Measurements from ENCODE around the gene SRRM2. TPM values are rescaled to one million over a fixed set of nuclear protein-coding genes. Genes with fewer than 3 reads are reported as not detected.
A peak's percentile ranks its signal among the peaks of the same experiment; 100 is the strongest.
"Not testable (repeated sequence)": the region's sequence is repeated elsewhere in the genome, so short reads cannot be mapped to it uniquely, and the experiment has no call there.

Gene SRRM2
- polyA plus RNA-seq, 2 donors = 317 to 886 TPM

DNA sequence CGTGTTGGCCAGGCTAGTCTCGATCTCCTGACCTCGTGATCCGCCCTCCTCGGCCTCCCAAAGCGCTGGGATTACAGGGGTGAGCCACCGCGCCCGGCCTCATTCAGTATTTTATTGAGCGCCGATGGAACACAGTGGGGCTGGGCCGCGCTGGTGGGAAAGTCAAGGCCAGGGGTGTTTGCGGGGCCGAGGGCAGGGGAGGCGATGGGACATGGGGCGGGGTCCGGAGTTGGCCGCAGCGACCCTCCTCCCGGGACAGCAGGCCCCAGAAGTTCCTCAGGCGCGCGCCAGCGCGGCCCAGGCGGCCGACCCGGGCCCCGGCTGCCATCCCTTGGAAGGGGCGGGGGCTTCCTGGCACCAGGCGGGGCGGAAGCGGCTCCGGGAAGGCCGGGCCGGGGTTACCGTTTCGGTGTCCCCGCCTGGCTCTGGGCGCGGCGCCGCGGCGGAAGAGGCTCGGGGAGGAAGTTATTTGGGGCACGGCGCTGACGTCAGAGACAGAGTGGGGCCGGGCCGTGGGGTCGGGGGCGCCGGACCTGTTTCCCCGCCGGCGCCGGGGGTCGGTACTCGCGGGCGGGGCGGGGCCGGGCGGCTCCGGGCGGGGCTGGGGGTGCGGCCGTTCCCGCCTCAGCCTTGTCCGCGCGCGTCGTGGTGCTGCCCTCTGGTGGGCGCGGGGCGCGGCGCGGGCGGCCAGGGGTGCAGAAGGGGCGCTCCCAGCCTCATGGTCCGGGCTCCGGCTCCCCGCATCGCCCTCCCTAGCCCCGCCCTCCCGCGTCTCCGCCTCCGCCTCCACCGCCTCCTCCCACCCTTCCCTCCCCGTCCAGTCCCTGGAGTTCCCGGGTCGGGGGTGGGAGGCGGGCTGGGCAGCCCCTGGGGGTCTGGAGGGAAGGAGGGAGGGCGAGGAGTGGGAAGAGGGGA is 31.5 kb upstream of the SRRM2 start:
- H3K4me3 ChIP-seq (ENCODE audit: low read depth in 1 of 2, low read length in 2 of 2) = peak overlapping the region; percentile 54 to 65
- H3K9me3 ChIP-seq (ENCODE audit: control insufficient read depth in 2 of 2, insufficient read depth in 1 of 2, low read depth in 1 of 2, low read length in 1 of 2) = no peaks in the 10 kb centered on the region
- no peaks in the 10 kb centered on the region for H3K27me3 ChIP-seq (ENCODE audit: control insufficient read depth in 1 of 2, insufficient read depth in 2 of 2, low read length in 2 of 2)
- H3K36me3 ChIP-seq (ENCODE audit: control insufficient read depth in 2 of 2, insufficient read depth in 2 of 2, low read length in 1 of 2) = peaks cover 0 to 4% of the 10 kb centered on the region in 2 donors
- WGBS, 2 donors = 1 to 3% methylated on average over 47 to 99 of the region's 99 CpGs
- H3K4me1 ChIP-seq (ENCODE audit: control insufficient read depth in 2 of 2, insufficient read depth in 2 of 2, low read length in 1 of 2) = peaks cover 0 to 8% of the 10 kb centered on the region in 2 donors
- H3K27ac ChIP-seq (ENCODE audit: low read depth in 2 of 2, low read length in 1 of 2) = peak overlapping the region; percentile 90 to 93

DNA sequence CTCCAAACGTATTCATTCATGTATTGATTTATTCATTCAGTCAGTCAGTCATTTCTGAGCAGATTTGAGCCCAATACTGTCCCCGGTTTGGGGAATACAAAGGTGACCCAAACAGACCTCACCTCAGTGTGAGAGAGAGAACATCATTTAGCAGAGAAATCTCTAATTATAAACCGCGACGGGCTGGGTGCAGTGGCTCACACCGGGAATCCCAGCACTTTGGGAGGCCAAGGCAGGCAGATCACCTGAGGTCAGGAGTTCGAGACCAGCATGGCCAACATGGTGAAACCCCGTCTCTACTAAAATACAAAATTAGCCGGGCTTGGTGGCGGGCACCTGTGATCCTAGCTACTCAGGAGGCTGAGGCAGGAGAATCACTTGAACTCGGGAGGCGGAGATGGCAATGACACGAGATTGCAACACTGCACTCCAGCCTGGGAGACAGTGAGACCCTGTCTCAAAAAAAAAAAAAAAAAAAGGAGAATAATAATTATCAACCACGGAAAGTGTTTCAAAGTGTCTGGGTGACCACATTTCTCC is 30.7 kb upstream of the SRRM2 start:
- not testable (repeated sequence) for H3K36me3 ChIP-seq (ENCODE audit: control insufficient read depth in 2 of 2, insufficient read depth in 2 of 2, low read length in 1 of 2); H3K27me3 ChIP-seq (ENCODE audit: control insufficient read depth in 1 of 2, insufficient read depth in 2 of 2, low read length in 2 of 2); H3K4me1 ChIP-seq (ENCODE audit: control insufficient read depth in 2 of 2, insufficient read depth in 2 of 2, low read length in 1 of 2); H3K9me3 ChIP-seq (ENCODE audit: control insufficient read depth in 2 of 2, insufficient read depth in 1 of 2, low read depth in 1 of 2, low read length in 1 of 2)
- WGBS, 2 donors = 40 to 46% methylated on average over 14 of the region's 14 CpGs
- H3K4me3 ChIP-seq (ENCODE audit: low read depth in 1 of 2, low read length in 2 of 2) = peak overlapping the region; percentile 54 to 65
- H3K27ac ChIP-seq (ENCODE audit: low read depth in 2 of 2, low read length in 1 of 2) = peak overlapping the region; percentile 90 to 93

DNA sequence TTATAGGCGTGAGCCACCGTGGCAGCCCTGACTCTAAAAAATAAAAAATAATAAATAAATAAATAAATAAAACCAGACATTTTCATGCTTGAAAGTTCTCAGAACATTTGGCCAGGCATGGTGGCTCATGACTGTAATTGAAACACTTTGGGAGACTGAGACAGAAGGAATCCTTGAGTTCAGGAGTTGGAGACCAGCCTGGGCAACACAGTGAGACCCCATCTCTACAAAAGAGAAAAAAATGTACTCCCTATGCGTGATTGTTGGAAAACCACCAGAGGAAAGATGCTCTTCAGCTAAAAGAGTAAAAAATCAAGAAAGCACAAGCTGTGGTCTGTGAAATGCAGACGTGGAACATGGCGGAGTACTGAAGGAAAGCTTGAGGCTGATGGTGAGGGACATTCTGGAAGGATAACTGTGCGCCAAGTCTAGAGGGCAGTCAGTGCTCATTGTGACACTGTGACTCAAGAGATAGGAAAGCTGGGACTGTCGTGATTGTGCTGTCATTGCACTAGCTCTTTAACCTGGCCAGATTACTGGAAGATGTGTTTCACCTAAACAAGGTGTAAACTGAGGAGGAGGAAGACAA is 28.3 kb upstream of the SRRM2 start:
- Histone ChIP-seq H3K9me3 (ENCODE audit: control insufficient read depth in 2 of 2, insufficient read depth in 1 of 2, low read depth in 1 of 2, low read length in 1 of 2) (no peaks in the 10 kb centered on the region), H3K36me3 (ENCODE audit: control insufficient read depth in 2 of 2, insufficient read depth in 2 of 2, low read length in 1 of 2) (no peaks in the 10 kb centered on the region), H3K27ac (ENCODE audit: low read depth in 2 of 2, low read length in 1 of 2) (no peak overlapping the region), H3K4me3 (ENCODE audit: low read depth in 1 of 2, low read length in 2 of 2) (no peak overlapping the region), H3K4me1 (ENCODE audit: control insufficient read depth in 2 of 2, insufficient read depth in 2 of 2, low read length in 1 of 2) (peaks cover 0 to 8% of the 10 kb centered on the region in 2 donors), H3K27me3 (ENCODE audit: control insufficient read depth in 1 of 2, insufficient read depth in 2 of 2, low read length in 2 of 2) (no peaks in the 10 kb centered on the region)
- 79 to 85% methylated on average over 7 of the region's 7 CpGs for WGBS, 2 donors

DNA sequence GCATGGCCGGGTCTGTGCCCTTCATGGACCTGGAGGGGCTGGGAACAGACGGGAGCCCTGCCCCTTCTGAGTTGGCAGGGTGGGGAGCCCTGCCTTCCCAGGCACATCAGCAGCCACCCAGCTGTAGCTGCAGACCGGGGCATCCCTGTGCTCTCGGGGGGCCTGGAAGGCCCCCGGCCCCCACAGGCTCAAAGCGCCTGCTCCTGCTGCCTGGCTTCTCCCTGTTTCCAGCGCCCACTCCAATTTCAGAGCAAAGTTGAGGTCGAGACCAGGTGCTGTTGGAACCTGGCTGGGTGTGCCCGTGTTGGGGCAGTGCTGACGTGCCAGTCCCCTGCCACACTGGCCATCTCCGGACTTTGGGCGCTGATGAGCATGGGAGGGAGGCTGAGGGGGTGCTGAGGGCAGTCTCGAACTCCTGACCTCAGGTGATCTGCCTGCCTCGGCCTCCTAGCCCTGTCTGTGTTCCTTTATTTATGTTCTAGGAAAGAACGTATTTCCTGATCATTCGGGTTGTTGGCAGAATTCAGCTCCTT is 27.6 kb upstream of the SRRM2 start:
- no peaks in the 10 kb centered on the region for H3K27me3 ChIP-seq (ENCODE audit: control insufficient read depth in 1 of 2, insufficient read depth in 2 of 2, low read length in 2 of 2)
- peaks cover 0 to 2% of the 10 kb centered on the region in 2 donors for H3K4me1 ChIP-seq (ENCODE audit: control insufficient read depth in 2 of 2, insufficient read depth in 2 of 2, low read length in 1 of 2)
- WGBS, 2 donors = 64 to 71% methylated on average over 13 to 16 of the region's 16 CpGs
- no peaks in the 10 kb centered on the region for H3K9me3 ChIP-seq (ENCODE audit: control insufficient read depth in 2 of 2, insufficient read depth in 1 of 2, low read depth in 1 of 2, low read length in 1 of 2)
- H3K27ac ChIP-seq (ENCODE audit: low read depth in 2 of 2, low read length in 1 of 2) = no peak overlapping the region
- H3K36me3 ChIP-seq (ENCODE audit: control insufficient read depth in 2 of 2, insufficient read depth in 2 of 2, low read length in 1 of 2) = no peaks in the 10 kb centered on the region
- H3K4me3 ChIP-seq (ENCODE audit: low read depth in 1 of 2, low read length in 2 of 2) = no peak overlapping the region

DNA sequence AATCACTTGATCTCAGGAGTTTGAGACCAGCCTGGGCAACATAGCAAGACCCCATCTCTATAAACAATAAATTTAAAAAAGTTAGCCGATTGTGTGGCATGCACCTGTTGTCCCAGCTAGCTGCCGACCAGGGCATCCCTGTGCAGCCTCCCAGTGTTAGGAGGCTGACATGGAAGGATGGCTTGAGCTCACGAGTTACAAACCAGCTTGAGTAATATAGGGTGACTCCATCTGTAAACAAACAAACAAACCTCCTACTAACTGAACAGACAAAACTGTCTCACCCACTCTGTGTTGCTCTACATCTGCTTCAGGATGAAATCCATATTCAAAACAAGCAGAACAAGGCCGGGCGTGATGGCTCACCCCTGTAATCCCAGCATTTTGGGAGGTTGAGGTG is 25.5 kb upstream of the SRRM2 start:
- no peaks in the 10 kb centered on the region for H3K27me3 ChIP-seq (ENCODE audit: control insufficient read depth in 1 of 2, insufficient read depth in 2 of 2, low read length in 2 of 2)
- 75 to 82% methylated on average over 5 of the region's 5 CpGs for WGBS, 2 donors
- H3K36me3 ChIP-seq (ENCODE audit: control insufficient read depth in 2 of 2, insufficient read depth in 2 of 2, low read length in 1 of 2) = no peaks in the 10 kb centered on the region
- no peaks in the 10 kb centered on the region for H3K4me1 ChIP-seq (ENCODE audit: control insufficient read depth in 2 of 2, insufficient read depth in 2 of 2, low read length in 1 of 2)
- no peak overlapping the region for H3K4me3 ChIP-seq (ENCODE audit: low read depth in 1 of 2, low read length in 2 of 2)
- no peak overlapping the region for H3K27ac ChIP-seq (ENCODE audit: low read depth in 2 of 2, low read length in 1 of 2)
- no peaks in the 10 kb centered on the region for H3K9me3 ChIP-seq (ENCODE audit: control insufficient read depth in 2 of 2, insufficient read depth in 1 of 2, low read depth in 1 of 2, low read length in 1 of 2)

DNA sequence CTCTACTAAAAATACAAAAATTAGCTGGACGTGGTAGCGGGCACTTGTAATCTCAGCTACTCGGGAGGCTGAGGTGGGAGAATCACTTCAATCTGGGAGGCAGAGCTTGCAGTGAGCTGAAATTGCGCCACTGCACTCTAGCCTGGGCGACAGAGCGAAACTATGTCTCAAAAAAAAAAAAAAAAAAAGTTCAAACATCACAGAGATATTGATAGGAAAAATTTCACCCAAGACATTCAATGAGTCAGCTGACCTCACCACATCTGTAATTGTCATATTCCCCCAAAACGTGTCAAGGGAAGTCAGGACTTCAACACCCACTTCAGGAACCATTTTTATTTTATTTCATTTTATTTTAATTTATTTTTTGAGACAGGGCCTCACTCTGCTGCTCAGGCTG is 24.4 kb upstream of the SRRM2 start:
- Histone ChIP-seq H3K27ac (ENCODE audit: low read depth in 2 of 2, low read length in 1 of 2) (no peak overlapping the region), H3K4me1 (ENCODE audit: control insufficient read depth in 2 of 2, insufficient read depth in 2 of 2, low read length in 1 of 2) (no peaks in the 10 kb centered on the region), H3K27me3 (ENCODE audit: control insufficient read depth in 1 of 2, insufficient read depth in 2 of 2, low read length in 2 of 2) (no peaks in the 10 kb centered on the region), H3K4me3 (ENCODE audit: low read depth in 1 of 2, low read length in 2 of 2) (no peak overlapping the region), H3K36me3 (ENCODE audit: control insufficient read depth in 2 of 2, insufficient read depth in 2 of 2, low read length in 1 of 2) (no peaks in the 10 kb centered on the region), H3K9me3 (ENCODE audit: control insufficient read depth in 2 of 2, insufficient read depth in 1 of 2, low read depth in 1 of 2, low read length in 1 of 2) (no peaks in the 10 kb centered on the region)
- 86% methylated on average over 7 of the region's 7 CpGs for WGBS, 2 donors

DNA sequence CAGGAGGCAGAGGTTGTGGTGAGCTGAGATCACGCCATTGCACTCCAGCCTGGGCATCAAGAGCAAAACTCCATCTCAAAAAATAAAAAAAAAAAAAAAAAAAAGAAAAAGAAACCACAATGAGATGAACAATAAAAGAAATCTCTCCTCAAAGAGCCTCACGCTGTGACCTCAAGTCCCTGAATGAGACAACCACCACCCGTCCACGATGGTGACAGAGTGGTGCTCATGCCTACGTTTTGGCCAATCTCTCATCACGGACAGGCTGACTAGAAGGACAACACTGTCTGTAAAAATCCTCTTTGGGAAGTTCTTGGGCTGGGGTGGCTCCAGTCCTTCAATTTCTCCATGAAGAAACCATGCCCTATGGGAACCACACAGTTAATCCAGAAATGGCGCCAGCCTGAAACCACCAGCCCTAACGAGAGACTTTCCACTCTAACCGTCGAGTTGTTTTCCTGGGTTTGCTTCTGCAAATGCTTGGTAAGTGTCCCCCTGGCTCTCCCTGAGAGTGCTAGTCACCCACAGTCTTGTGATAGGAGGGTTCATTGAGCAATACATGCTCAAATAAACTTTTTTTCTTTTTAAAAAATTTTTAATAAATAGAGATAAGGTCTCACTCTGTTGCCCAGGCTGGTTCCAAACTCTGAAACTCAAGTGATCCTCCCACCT is 17.5 kb upstream of the SRRM2 start:
- no peaks in the 10 kb centered on the region for H3K36me3 ChIP-seq (ENCODE audit: control insufficient read depth in 2 of 2, insufficient read depth in 2 of 2, low read length in 1 of 2)
- WGBS, 2 donors = 72 to 76% methylated on average over 10 of the region's 10 CpGs
- H3K27me3 ChIP-seq (ENCODE audit: control insufficient read depth in 1 of 2, insufficient read depth in 2 of 2, low read length in 2 of 2) = no peaks in the 10 kb centered on the region
- no peak overlapping the region for H3K27ac ChIP-seq (ENCODE audit: low read depth in 2 of 2, low read length in 1 of 2)
- H3K4me1 ChIP-seq (ENCODE audit: control insufficient read depth in 2 of 2, insufficient read depth in 2 of 2, low read length in 1 of 2) = no peaks in the 10 kb centered on the region
- H3K4me3 ChIP-seq (ENCODE audit: low read depth in 1 of 2, low read length in 2 of 2) = no peak overlapping the region
- H3K9me3 ChIP-seq (ENCODE audit: control insufficient read depth in 2 of 2, insufficient read depth in 1 of 2, low read depth in 1 of 2, low read length in 1 of 2) = no peaks in the 10 kb centered on the region

DNA sequence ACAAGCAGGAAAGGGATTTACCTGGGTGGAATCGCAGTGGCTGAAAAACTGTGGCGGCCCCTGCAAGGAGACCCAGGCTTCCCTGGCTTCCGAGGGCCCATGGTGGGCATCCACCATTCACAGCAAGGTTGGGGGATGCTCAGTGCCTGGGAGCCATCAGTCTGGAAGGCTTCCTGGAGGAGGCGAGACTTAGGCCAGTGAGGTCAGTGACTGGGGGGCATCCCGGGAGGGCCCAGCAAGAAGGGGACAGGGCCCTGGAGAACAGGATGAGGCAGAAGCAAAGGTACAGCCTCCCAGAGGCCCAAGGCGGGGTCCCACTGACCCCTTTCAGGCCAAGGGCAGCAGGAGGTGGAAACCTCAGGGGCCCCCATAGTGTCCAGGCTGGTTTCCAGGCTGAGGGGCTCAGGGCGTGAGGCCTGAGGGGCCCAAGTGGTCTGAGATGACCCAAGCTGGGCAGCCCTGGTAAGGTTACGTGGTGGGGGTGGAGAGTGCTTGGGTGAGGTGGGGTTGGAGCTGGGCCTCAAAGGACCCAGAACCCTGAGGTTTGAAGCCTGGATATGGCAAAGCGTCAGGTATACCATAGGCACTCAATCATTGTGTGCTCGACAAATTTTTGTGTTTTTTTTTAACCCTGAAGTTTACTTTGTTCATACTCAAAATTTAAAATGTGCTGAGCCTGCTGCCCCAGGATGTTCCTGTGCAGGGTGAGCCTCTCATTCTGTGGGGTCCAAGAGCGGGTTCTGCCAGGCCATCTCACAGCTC is 15.8 kb upstream of the SRRM2 start:
- 92 to 93% methylated on average over 11 of the region's 11 CpGs for WGBS, 2 donors
- no peak overlapping the region for H3K4me3 ChIP-seq (ENCODE audit: low read depth in 1 of 2, low read length in 2 of 2)
- H3K4me1 ChIP-seq (ENCODE audit: control insufficient read depth in 2 of 2, insufficient read depth in 2 of 2, low read length in 1 of 2) = peaks cover 0 to 4% of the 10 kb centered on the region in 2 donors
- H3K9me3 ChIP-seq (ENCODE audit: control insufficient read depth in 2 of 2, insufficient read depth in 1 of 2, low read depth in 1 of 2, low read length in 1 of 2) = no peaks in the 10 kb centered on the region
- H3K27ac ChIP-seq (ENCODE audit: low read depth in 2 of 2, low read length in 1 of 2) = no peak overlapping the region
- no peaks in the 10 kb centered on the region for H3K36me3 ChIP-seq (ENCODE audit: control insufficient read depth in 2 of 2, insufficient read depth in 2 of 2, low read length in 1 of 2)
- H3K27me3 ChIP-seq (ENCODE audit: control insufficient read depth in 1 of 2, insufficient read depth in 2 of 2, low read length in 2 of 2) = no peaks in the 10 kb centered on the region

DNA sequence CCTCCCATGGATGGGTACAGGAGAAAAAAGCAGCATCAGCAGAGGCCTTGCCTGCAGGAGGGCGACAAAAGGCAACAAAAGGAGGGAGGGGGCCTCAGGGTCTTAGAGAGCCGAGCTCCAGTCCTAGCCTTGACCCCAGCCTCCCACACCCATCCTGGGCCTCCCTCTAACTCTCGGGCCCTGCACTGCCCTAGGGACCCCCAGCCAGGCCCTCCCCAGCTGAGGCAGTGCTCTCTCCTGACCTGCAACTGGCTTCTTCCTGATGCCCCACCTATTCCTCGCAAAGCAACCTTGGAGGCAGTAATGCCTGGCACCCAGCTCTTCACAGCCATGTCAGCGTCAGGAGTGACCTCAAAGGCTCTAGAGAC is 15.2 kb upstream of the SRRM2 start:
- 80 to 86% methylated on average over 5 of the region's 5 CpGs for whole genome bisulfite sequencing, 2 donors
- no peaks in the 10 kb centered on the region for H3K9me3 ChIP-seq (ENCODE audit: control insufficient read depth in 2 of 2, insufficient read depth in 1 of 2, low read depth in 1 of 2, low read length in 1 of 2)
- H3K27me3 ChIP-seq (ENCODE audit: control insufficient read depth in 1 of 2, insufficient read depth in 2 of 2, low read length in 2 of 2) = no peaks in the 10 kb centered on the region
- no peak overlapping the region for H3K4me3 ChIP-seq (ENCODE audit: low read depth in 1 of 2, low read length in 2 of 2)
- no peaks in the 10 kb centered on the region for H3K36me3 ChIP-seq (ENCODE audit: control insufficient read depth in 2 of 2, insufficient read depth in 2 of 2, low read length in 1 of 2)
- H3K4me1 ChIP-seq (ENCODE audit: control insufficient read depth in 2 of 2, insufficient read depth in 2 of 2, low read length in 1 of 2) = peaks cover 0 to 4% of the 10 kb centered on the region in 2 donors
- no peak overlapping the region for H3K27ac ChIP-seq (ENCODE audit: low read depth in 2 of 2, low read length in 1 of 2)

Data from esophagus (tissue), 2 donors.